GM12878 (cell line): ENCODE results near the gene SETMAR.

Source experiments
- SMARCA5 ChIP-seq: fragments of 450-650 bp; IDR thresholded peaks from 2 replicates; pipeline ENCODE4 v1.6.1; 2017; ENCODE audit warnings: mild to moderate bottlenecking
- SP1 ChIP-seq: IDR thresholded peaks from one replicate; pipeline ENCODE4 v1.6.1; 2011; ENCODE audit warnings: low read depth, low read length
- SREBF2 ChIP-seq: IDR thresholded peaks from 2 replicates; pipeline ENCODE4 v1.6.1; 2012; ENCODE audit warnings: mild to moderate bottlenecking, low read length

DNA sequence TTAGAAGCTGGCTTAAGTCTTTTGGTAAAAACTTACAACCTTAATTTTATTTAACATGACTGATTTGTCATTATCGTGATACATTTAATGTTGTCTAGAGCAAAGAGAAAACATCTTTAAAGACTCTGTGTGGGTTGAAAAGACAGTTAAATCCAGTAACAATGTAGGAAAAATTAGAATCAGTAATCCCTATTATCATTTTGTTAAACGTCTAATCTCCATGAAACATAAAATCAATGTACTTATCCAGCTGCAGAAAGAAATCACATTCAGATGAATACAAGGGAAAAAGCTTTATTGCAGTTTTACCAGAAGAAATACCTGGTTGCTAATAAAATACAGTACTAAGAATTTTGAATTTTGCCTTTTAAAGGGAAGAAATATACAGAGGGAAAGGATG, 21.2 kb upstream of the SETMAR start:
- TF ChIP-seq SMARCA5 = no peak
- TF ChIP-seq SREBF2 = no peak
- no peak for TF ChIP-seq SP1
